ENCODE results near the gene TLCD4. TPM values are rescaled to one million over a fixed set of nuclear protein-coding genes. Genes with fewer than 3 reads are reported as not detected.

The TLCD4 gene
- total RNA-seq, 1 experiment from 2014 or later: 7.6 TPM

DNA sequence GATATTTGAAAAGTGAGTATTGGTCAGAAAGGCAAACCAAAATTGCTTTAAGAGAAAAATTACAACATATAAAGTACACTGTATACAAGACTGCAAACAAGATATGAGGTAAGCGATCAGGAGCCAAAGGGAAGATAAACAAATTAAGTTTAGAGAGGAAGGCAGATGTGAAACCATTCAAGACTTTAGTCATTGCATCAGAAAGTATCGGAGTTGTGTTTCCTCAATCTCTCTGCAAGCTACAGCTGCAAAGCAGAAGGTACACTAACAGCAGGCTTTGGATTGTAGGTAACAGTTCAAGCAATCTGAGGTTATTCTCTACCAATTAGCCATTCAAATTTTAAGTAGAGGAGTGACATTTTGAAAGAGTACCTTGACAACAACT is 21.3 kb upstream of the TLCD4 start:
- DNase-seq (ENCODE audit: low read depth): no peak

DNA sequence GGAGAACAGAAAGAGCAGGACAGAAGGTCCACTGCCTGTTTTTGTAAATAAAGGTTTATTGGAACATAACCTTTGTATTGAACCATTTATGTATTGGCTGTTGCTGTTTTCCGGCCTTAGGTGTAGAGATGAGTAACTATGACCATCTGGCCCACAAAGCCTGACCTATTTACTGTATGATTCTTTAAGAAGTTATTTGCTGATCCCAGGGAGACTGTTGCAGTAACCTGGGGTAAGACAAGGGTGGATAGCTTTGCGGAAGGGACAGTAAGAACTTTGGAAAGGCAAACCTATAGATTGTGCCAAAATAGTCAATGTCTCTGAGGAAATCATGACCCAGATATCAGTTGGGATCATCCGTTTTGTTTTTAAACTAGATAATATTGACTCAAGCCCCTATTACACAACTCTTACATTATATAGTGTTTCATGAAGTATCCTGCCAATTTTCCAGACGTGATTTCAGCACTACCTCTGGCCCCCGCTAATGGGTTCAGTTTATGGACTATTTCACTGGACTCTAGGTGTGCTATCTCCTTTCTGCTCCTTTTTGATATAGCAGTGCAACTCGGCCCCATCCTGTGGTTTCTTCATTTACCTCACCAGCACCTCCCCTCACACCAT is 20.8 kb upstream of the TLCD4 start:
- DNase-seq (ENCODE audit: low read depth): no peak

DNA sequence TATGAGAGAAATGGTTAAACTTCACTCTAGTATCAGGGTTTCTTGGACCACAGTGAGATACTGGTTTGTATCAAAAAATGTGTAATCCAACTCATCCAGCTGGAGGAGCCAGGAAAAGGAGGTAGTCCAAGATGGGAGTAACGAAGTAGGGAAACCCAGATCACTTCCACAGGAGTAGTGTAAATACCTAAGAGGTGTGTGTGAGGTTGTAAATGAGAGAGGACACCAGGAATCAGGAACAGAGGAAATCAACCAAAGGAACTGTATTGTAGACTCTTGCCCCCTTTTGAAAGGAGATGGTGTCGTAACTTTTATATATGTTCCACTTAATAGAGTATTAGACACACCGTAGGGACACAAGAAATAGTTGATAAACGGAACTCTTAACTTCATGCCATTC is 19.7 kb upstream of the TLCD4 start:
- DNase-seq (ENCODE audit: low read depth): no peak

DNA sequence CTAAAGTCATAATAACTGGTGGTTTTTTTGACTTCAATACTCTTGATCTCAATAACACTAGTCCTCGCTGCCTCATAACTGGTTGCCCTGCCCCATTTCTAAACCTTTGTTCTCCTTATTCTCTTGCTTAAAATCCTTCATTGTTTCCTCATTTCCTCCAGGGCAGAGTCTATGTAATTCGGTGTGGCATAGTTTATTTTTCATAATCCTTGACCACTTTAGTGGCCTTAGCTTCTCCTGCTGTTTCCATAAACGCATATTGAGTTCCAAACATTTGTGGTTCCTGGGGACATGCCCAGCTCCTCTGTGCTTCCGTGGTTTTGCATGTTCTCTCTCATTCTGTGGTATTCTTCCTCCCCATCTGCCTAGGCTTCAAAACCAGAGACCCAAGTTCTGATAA is 19.0 kb upstream of the TLCD4 start:
- no peak for DNase-seq (ENCODE audit: low read depth)

DNA sequence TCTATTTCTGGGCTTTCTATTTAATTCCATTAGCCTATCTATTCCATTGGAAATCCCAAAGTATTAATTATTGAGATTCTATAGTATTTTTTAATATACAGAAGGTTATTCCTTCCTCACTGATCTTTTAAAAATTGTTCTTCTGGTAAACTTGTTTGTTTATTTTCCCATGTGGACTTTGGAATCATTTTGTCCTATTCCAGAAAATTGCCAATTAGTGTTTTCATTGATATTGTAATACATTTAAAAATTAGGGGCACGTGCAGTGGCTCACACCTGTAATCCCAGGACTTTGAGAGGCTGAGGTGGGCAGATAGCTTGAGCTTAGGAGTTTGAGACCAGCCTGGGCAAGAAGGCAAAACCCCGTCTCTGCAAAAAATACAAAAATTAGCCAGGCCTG is 8.4 kb upstream of the TLCD4 start:
- no peak for DNase-seq (ENCODE audit: low read depth)

DNA sequence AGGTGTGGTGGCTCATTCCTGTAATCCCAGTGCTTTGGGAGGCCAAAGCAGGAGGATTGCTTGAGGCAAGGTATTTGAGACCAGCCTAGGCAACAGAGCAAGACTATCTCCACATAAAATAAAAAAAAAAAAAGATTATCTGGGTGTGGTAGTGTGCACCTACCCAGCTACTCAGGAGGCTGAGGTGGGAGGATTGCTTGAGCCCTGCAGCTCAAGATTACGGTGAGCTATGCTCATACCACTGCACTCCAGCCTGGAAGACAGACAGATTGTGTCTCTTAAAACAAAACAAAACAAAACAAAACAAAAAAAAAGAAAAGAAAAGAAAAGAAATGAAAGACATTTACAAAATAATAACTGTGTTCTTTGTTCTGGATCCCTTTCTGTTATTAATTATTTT is 6.1 kb upstream of the TLCD4 start:
- no peak for DNase-seq (ENCODE audit: low read depth)

DNA sequence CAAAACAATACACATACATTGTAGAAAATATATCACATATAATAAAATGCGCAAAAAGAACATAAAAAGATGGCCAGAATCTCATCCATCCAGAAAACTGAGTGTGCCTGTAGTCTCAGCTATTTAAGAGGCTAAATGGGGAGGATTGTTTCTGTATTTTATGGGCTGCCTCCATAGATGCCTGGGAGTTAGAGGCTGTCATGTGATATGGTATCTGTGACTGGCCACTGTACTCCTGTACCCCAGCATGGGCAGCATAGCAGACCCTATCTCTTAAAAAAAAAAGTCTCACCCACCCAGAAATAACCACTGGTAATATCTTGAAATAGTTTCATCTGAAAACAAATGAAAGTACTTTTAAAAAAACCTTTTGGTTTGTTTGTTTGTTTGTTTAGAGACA is 3.5 kb upstream of the TLCD4 start:
- no peak for DNase-seq (ENCODE audit: low read depth)

DNA sequence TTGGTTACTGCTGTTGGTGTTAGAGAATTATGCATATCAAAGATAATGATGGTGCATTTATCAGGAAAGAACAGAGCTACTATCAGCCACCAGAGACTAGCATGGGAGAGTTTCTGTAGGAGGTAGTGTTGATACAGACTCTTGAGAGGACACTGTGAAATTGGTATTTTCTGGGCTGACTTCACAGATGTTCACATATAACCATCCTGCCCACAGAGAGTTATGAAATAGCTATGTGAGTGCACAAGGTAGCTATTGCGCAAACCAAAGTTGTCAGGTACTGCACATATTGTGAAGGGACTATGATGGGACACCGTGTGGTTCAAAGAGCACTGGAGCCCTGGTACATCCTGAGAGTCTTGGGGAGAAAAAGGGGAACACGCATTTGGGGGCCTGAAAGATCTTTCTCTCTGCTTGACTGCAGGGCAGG is 1.4 kb upstream of the TLCD4 start:
- DNase-seq (ENCODE audit: low read depth): no peak

DNA sequence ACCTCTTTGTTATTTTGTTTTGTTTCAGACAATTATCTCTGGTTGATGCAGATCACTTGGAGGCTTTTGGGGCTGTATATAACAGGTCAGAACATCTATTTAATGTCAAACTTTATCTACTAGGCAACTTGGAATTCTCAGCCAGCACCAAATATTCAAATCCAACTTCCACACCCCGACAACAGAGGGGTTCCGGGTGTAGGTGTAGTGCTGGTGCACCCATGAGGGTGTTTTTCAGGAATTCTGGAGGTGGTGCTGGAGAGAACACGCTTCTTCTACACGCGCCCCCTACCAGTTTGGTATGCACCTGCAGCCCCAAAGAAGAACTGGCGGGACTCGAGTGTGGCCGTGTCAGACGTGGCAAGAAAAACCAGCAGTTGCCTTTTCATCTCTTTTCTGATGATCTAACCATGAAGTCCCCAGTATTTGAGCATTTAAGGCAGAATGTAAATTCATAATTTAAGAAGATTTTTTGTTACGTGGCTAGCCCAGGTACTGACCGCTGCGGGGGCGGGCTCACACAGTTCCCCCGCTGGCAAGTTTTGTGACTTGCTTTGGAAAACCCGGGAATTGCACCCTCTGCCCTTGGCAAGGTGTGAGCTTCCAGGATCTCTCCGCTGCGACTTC is 462 bp upstream of the TLCD4 start:
- peak; percentile 87 for DNase-seq (ENCODE audit: low read depth)

DNA sequence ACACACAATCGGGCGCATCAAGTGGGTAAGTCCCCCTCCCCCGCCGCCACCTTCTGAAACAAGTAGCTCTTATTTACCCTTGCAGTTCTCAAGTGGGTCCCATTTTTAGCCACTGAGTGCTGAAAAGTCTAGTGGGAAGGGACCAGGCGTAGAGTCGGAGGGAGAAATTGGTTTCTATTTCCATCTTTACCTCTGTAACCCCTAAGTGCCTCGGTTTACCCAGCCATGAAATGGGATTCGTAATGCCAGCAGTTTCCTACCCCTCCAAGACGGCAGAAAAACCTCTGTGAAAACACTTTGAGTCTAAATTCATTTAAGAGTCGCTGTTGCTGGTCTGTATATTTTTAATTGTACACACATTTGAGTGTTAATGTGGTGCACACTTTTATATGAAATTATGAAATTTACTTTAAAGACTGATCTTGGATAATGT is 928 bp downstream of the TLCD4 start:
- no peak for DNase-seq (ENCODE audit: low read depth)

DNA sequence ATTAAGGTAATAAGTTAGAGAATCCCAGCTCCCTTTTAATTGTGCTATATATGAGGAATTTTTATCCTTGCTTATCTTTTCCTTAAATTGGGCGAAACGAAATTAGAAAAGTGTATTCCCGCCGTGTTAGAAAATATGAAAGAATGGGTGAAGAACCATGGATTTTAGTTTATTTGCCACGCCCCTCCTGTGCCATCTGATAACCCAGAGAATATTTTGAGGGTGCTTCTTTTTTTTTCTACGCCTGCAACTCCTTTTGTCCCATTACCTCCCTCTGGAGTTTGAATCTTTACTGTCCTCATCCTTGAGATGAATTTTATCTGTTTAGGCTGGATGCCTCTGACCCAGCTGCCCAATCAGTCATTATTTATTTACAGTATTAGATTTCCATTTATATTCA is 1.6 kb downstream of the TLCD4 start:
- DNase-seq (ENCODE audit: low read depth): no peak

DNA sequence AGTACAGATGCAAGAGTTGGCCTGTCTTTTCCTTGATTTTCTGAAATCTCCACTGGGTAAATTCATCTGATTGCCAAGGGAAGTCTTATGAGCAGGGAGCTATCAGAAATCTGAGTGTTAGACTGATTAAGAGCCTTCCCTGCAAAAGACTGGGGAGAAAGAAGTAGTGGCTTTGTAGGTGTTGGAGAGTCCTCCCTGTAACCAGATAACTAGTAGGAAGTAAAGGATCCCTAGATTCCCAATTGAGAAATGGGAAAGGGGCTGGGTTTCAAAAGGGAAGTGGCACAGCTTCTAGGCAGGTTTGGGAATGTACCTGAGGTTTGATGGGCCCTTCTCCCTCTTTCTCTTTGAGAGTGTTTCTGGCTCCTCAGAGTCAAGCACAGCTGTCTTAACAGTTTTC is 2.1 kb downstream of the TLCD4 start:
- no peak for DNase-seq (ENCODE audit: low read depth)

DNA sequence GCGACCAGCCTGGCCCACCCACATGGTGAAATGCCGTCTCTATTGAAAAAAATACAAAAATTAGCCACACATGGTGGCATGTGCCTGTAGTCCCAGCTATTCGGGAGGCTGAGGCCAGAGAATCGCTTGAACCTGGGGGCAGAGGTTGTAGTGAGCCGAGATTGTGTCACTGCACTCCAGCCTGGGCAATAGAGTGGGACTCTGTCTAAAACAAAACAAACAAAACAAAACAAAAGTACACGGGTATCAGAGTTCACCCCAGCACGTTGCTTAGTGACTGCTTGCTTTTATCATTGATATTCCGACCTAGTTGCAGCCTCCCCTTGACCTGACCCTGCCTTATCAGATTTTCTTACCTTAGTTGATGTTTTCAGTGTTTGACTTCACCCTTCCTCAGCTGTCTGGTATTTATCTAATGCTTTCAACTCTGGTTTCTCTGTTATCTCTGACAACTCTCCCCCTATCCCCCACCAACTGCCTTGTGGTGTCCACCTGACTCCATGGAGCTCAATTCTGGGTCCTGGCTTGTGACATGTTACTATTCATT is 5.1 kb downstream of the TLCD4 start:
- no peak for DNase-seq (ENCODE audit: low read depth)

DNA sequence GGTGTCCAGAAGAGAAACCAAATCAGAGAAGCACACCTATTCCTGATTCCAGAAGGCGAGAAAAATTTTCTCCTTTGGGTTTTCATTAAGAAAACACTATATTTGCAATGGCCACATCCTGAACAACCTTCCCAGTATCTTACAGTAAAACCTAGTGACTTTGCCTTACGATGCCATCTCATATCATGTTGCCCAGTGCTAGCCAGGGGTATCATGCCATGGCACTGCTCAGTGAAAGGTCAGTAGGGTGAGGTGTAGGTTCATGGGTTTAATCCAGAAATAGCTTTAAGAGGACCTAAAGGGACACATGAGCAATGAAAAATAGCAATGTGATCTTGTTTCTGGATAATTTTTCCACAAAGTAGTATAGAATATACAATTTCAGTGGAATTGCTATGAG is 7.2 kb downstream of the TLCD4 start:
- DNase-seq (ENCODE audit: low read depth): no peak

DNA sequence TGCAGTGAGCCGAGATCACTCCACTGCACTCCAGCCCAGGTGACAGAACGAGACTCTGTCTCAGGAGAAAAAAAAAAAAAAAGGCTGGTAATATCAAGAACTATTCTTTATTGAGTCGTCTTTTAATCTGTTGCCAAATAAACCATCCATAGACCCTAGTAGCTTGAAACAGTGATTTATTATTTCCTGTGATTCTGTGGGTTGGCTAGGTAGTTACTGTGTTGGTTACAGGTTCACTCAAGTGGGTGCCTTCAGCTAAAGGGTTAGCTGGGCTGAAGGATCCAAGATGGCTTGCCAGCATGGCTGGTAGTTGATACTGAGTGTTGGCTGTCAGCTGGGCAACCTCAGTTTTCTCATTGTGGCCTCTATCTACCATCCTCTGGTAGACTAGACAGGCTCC is 9.2 kb downstream of the TLCD4 start:
- no peak for DNase-seq (ENCODE audit: low read depth)

DNA sequence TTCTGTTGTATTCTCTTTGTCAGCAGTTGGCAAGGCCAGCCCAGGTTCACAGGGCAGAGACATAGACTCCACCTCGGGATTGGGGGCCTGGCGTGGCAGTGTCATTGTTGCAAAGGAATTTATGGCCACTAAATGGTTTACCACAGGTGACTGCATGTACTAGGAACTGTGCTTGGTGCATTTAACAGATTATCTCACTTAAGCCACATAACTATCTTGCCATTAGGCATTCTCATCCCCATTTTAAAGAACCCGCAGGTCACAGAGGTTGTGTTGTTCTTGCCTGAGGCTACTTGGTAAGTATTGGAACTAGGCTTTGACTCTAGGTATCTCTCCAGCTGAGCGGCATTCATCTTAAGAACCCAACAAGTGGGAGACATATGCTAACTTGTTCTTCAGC is 9.7 kb downstream of the TLCD4 start:
- DNase-seq (ENCODE audit: low read depth): no peak

DNA sequence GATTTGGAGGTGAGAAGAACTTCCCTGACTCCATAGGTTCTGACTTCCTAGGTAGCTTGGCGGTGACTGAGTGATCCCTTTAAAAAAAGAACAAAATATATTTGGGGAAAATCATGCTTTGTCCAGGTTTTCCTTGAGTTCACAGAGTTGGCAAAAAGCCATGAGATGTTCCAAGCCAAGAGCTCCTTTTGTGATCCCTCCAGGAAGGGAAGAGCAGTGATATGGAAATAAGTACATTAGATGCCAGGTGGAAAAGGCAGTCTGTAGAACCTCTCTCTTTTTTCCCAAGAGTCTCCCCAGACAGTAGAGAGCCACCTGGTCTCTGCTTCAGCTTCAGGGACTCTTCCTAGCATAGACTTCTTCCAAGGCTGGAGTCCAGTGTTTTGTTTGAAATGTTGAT is 10.2 kb downstream of the TLCD4 start:
- no peak for DNase-seq (ENCODE audit: low read depth)

DNA sequence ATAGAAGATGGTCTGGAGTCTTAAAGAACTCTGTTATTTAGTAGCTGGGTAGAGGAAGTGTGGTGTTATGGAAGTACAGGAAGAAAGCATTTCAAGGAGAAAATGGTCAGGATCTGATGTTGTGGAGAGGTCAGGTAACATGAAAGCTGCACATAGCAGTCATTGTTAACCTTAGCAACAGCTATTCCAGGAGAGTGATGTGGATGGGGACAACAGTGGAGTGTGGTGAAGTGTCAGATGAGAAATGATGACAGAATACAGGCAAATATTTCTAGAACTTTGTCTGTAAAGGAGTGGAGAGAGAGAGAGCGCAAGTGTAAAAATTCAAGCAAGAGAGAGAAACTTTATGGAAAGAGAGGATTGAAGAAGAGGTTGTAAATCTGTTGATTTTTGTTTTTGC is 15.6 kb downstream of the TLCD4 start:
- no peak for DNase-seq (ENCODE audit: low read depth)

DNA sequence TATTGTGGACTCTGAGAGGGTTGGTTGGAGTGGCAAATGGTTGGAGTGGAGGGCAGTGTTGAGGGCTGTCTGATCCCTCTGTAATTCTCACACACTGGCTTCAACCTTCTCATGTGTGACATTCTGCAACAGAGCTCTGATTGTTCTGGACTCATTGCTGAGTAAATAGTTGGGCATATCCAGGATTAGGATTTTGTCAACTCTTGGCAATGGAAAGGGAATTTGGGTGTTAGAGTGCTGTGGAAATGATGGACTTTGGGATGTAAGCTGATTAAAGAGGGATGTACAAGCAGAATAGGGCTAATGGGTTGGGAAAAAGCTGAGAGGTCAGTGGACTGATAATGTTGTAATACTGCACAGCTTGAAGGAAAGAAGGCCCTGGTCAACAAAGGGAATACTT is 16.5 kb downstream of the TLCD4 start:
- DNase-seq (ENCODE audit: low read depth): no peak

DNA sequence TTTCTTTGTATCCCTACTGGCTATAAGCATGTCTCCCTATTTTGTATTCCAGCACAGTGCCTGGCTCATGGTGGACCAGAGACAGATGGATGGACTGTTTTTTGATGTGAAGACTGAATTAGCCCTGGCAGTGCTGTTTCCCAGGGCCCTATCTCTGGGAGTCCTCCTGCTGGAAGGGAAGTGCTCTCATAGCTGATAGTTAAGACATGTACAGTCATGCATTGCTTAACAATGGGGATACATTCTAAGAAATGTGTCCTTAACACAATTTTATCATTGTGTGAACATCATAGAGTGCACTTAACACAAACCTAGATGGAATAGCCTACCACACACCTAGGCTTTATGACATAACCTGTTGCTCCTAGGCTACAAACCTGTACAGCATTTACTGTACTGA is 21.1 kb downstream of the TLCD4 start:
- no peak for DNase-seq (ENCODE audit: low read depth)

DNA sequence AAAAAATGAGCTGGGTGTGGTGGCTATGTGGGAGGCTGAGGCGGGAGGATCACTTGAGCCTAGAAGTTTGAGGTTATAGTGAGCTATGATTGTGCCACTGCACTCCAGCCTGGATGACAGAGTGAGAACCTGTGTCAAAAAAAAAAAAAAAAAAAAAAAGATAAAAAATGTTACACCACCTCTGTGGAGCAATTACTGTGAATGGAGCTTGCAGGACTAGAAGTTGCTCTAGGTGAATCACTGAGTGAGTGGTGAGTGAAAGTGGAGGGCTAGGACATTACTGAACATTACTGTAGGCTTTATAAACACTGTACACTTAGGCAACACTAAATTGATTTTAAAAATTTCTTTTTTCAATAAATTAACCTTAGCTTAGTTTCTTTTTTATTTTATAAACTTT is 21.9 kb downstream of the TLCD4 start:
- DNase-seq (ENCODE audit: low read depth): no peak

DNA sequence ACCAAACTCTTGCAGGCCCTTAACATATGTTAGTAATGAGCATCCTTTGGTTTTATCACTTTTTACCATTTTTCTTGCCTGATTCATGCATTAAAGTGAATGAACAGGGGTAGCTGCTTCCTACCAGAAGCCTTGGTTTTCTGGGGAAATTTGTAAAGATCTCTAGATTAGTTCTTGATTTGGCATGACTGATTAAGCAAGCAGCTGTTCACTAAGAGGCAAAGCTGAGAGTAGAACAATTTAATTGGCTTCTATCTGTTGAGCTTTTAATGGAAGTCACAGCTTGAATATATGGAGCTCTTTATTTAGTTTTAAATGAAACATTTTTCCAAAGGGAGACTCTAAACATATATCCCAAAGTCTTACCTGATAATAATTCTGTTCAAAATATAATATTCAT is 23.6 kb downstream of the TLCD4 start:
- no peak for DNase-seq (ENCODE audit: low read depth)

DNA sequence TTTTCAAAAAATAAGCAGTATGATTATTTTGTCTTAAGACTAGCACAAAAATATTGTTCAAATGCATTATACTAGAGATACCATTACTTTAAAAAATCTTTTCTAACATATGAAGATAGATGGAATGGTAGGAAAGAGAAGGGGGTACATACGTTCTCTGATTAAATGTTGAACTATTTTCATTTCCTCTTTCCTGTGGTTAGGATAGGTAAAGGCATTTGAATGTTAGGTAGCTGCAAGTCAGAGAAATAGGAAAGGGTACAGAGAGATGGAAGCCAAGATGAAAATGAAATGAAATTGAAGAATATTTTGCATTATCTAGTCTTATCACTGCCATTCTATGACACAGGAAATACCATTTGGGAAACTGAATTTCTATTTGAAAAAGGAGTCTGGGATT is 28.3 kb downstream of the TLCD4 start:
- no peak for DNase-seq (ENCODE audit: low read depth)

DNA sequence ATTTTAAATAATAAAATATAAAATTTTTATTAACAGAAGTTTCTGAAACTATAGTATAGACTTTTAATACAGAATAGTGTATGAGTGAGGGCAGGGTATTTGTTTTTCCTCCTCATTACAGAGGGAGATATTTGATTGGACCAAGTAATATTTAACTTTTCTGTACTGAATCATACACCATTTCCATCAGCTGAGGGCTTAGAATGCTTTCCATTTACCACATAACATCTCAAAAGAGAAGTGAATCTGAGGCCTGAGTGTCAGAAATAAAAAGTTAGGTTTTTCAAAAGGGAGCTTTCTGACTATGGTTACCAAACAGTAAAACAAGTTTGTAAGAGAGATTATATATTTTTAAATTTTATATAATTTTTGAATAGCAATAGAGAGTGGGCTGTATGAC is 29.5 kb downstream of the TLCD4 start:
- DNase-seq (ENCODE audit: low read depth): no peak

Data from Daoy (cell line).